ENCODE data around the gene LSS.
"Not testable (repeated sequence)": the region's sequence is repeated elsewhere in the genome, so short reads cannot be mapped to it uniquely, and the experiment has no call there.

Gene LSS

GRCh38 chr21:46205166-46205565 lies 23.4 kb downstream of the LSS start:
- no peak for DNase-seq (ENCODE audit: low spot score)

GRCh38 chr21:46203203-46203600 lies 25.4 kb downstream of the LSS start:
- no peak for DNase-seq (ENCODE audit: low spot score)

DNA sequence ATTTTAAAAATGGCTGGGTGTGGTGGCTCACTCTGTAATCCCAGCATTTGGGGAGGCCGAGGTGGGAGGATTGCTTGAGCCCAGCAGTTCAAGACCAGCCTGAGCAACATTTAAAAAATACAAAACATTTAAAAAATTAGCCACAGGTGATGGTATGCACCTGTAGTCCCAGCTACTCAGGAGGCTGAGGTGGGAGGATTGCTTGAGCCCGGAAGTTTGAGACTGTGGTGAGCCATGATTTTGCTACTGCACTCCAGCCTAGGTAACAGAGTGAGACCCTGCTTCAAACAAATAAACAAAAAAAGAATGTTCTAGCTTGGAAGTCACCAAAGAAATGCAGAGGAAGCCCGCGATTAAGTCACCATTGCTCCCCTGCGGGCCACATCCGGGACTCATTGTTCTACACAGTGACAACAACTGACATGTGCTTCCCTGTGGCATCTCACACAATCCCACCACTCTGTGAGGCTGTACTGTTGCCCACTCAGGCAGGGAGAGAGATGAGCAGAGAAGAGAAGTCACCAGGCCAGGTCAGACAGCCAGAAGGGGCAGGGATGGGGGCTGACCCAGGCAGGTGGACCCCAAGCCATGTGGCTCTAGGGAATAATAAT lies 25.9 kb downstream of the LSS start:
- DNase-seq (ENCODE audit: low spot score) = no peak

DNA sequence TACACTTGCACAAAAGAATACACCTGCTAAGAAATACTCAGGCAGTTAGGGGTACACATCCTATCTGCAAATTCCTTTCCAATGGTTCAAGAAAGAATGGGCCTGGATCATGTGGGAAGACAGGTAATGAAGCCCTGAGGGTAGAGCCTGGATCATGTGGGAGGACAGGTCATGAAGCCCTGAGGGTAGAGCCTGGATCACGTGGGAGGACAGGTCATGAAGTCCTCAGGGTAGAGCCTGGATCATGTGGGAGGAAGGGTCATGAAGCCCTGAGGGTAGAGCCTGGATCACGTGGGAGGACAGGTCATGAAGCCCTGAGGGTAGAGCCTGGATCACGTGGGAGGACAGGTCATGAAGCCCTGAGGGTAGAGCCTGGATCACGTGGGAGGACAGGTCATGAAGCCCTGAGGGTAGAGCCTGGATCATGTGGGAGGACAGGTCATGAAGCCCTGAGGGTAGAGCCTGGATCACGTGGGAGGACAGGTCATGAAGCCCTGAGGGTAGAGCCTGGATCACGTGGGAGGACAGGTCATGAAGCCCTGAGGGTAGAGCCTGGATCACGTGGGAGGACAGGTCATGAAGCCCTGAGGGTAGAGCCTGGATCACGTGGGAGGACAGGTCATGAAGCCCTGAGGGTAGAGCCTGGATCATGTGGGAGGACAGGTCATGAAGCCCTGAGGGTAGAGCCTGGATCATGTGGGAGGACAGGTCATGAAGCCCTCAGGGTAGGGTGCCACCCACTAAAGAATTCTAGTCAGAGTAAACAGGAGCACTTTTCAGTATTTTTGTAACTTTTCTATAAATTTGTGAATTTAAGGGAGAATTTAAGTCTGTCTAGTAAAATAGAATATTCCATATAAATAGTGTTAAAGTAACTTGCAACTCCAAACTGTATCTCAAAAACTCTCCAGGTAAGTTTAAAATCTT lies 27.4 kb downstream of the LSS start:
- DNase-seq (ENCODE audit: low spot score) = not testable (repeated sequence)

GRCh38 chr21:46199436-46200373 lies 28.9 kb downstream of the LSS start:
- DNase-seq (ENCODE audit: low spot score) = no peak

- peak; percentile 35 for DNase-seq (ENCODE audit: low spot score)
Measured at GRCh38 chr21:46196733-46197132, 31.8 kb downstream of the LSS start.

DNA sequence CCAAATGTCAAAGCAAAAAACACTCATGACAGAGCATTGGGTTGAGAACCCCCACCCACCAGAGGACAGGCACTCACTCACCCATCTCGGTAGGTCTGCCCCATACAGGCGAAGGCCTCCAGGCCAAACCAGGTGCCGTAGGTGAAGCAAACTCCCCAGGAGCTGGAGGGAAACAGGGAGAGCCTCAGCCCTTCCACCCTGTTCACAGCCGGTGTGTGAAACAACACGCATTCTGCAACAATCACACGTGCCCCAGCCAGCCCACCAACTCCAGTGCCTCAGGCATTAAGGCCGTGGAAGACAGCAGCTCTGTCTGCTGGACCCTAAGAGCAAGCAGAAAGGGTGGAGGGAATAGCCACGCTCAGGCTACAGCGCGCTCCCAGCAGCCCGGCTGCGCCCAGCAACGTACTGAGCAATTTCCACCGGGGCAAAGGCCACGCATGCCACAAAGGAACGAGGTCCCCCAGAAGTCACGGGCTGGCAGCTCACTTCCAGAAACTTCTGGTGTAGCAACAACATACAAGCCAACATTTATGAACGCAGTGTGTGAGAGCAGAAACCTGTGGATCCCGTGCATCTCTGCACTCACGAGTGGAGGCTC lies 32.9 kb downstream of the LSS start:
- DNase-seq (ENCODE audit: low spot score) = peak; percentile 32

DNA sequence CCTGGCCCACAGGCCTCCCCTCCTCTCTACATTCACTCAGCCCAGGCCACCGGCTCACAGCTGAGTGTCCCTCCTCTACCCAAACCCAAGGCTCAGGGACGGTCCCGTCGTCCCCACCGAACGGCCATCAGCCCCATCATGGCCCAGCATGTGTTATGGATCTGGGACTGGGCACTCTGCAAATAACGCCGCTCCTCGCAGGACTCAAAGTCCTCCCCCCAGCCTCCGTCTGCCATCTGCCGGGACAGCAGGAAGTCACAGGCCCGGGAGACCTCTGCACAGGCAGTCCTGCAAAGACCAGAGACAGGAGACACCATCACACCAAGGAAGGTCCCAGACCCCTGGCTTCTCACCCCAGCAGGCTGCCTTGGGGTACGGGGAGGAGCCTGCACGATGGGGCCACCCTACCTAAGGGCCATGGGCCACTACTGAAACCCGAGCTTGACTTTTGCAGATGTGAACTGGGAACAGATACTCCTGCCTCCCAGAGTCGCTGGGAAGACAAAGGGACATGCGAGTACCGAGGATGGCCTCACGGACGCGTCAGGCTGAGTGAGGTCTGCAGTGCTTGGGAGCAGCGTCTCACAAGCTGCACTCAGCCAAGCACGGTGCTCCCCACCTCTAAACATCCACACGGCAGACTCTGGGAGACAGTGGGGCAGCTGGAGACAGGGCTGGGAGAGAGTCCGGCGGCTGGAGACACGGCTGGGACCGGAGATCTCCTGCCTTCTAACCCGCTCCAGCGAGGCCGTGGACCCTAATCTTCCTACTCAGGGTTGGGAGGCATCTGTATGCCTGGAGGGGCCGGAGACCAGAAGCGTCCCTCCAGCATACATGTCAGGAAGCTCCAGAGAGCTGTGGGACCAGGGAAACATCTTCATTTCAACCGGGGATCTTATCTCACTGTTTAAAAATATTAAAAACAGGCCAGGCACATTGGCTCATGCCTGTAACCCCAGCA lies 33.9 kb downstream of the LSS start:
- peak; percentile 36 for DNase-seq (ENCODE audit: low spot score)

DNA sequence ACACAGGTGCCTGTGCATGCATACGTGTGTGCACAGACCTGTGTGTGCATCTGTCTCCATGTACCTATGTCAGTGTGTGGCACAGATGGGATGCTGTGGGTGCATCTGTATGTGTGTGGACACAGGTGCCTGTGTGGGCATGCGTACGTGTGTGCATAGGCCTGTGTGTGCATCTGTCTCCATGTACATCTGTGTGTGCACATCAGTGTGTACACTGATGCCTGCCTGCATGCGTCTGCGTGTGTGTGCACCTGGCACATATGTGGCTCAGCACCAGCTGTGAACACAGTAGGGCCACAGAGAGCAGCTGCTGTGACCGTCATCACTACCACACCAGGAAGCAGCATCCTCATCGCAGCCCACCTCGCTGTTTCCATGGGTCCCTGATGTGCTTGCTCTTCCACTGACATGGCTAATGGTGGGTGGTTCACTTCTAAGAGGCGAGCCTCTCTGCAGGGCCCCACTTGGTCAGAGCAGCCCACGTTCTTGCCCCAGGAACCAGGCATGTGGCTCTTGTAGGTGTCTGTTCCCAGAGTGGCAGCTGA lies 34.7 kb downstream of the LSS start:
- peak; percentile 25 for DNase-seq (ENCODE audit: low spot score)

GRCh38 chr21:46191686-46192575 lies 36.6 kb downstream of the LSS start:
- DNase-seq (ENCODE audit: low spot score) = peak; percentile 29

DNA sequence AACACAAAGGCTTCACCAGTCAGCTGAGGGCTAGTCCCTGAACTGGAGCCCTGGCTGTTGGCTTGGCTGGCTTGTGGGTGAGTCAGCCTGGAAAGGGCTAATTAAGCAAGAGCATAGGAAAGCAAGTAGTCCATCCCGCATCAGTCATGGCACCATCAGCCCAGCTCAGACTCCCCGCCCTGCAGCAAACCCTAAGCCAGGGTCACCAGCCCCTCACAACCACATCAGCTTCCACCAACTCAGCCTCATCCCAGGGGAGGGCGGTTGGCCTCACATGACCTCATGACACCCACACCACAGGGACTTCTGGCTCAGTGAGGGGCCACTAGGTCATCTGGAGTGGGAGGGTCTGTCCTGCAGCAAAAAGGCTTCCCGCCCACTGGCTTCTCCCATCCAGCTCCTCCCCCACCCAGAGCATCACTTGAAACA lies 37.3 kb downstream of the LSS start:
- DNase-seq (ENCODE audit: low spot score) = peak; percentile 32

DNA sequence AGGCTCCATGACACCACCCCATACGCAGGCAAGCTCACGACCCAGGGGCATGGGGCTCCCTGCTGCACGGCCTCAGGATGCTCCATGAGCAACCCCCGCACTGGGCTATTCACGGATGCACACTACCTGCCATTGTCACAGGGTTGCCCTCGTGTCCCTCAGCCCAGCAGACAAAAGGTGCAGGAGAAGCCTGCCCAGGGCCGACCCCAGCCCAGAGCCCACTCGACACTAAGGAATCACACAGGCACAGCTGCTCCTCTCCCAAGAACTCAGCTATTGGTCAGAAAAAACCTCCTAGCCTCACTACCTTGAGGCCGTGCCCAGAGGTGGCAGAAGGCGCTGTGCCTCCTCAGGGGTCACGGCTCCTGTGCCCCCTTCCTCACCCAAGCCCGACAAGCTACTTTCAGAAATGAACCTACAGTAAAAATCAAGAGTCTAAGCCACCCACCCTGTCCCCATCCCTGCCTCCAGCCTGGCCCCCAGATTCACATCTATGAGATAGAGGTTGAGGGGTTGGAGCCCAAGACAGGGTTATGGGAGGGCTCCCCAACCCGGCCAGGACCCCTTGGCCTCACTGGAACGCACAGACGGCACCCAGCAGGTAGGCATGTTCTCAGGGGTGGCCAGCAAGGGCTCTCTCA lies 38.0 kb downstream of the LSS start:
- DNase-seq (ENCODE audit: low spot score) = peak; percentile 33

DNA sequence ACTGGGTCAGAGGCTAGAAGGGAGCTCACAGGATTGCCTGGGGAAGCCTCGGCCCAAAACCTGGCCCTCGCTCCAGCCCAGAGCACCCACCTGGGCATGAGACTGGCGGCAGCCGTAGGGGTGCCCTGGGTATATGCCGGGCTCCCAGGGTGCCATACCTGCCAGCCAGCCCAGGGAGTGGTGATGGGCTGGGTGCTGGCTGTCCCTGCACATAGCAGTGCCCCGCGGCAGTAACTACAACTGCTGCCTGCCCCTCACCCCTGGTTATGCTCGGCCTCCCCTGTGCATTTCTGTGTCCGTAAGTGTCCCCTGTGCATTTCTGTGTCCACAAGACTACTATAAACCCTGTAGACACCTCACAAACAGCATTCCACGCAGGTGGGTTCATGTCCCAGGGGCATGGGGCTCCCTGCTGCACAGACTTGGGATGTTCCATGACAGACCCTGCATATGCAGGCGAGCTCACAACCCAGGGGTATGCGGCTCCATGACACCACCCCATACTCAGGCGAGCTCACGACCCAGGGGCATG lies 38.5 kb downstream of the LSS start:
- peak; percentile 39 for DNase-seq (ENCODE audit: low spot score)

GRCh38 chr21:46189213-46189958 lies 39.2 kb downstream of the LSS start:
- DNase-seq (ENCODE audit: low spot score) = peak; percentile 36

DNA sequence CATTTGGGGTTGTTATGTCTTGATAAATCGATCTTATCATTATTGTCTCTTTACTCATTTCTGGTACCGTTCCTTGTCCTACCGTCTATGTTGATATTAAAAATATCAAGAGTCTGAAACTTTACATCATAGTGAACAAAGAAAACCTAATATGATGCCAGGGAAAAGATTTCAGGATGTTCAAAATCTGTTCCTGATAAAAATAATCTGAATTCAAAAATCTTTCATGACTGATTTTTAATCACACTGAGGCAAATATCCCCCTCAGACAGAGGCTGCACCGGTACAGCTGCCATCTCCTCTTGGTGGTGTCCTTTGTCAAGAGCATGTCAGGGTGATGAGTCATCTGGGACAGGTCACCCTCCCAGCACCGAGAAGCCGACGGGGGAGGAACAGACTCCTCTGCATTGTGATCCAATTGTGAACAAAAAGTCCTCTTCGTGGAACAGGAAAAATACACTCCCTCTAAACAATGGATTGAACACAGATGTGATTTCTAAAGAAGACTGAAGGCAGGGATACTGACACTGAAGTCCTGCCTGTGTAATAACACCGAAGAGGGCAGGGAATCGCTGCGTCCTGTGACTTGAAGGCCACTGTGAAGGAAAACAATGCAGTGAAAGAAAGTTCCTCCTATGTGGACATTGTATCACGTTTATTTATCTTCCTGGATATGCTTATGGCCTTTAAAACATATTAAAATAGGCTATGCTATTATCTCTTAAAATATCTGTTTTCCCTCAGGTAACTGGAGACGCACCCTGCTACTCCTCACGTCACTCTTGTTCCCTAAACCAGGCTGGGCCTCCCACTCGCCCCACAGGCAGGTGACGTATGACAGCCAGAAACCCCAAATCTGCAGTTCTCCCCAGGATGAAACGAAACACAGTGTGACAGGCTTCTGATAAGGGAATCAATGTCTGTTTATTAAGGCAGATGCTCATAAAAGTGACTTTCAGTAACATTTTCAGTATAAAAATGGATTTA lies 40.1 kb downstream of the LSS start:
- DNase-seq (ENCODE audit: low spot score) = no peak

DNA sequence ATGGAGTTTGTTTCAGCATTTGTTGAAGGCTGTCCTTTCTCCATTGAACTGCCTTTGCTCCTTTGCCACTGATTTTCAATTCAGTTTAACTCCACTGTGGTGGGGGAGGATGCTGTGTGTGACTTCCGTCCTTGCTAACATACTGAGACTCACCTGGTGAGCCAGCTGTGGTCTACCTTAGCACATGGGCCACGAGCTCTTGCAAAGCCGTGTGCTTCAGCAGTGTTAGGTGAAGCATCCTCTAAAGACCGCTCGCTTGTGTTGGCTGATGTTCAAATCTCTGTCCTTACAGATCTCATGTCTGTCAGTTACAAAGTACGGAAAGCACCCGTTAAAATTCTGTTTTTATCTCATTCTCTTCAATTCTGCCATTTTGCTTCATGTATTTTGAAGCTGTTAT lies 40.8 kb downstream of the LSS start:
- no peak for DNase-seq (ENCODE audit: low spot score)

GRCh38 chr21:46187261-46187660 lies 41.3 kb downstream of the LSS start:
- DNase-seq (ENCODE audit: low spot score) = no peak
